MM.1S (cell line): ENCODE measurements around the gene CLMN.

ENCODE experiments used
- DNase-seq: peaks from one replicate; pipeline ENCODE4 v3.0.0-alpha.2; 2015
- H2AFZ ChIP-seq: fragments of 300-600 bp; sonication (generic); 2 replicates; pipeline ENCODE4 v1.6.0; 2016; ENCODE audit warnings: antibody characterized with exemption, low read length
- H3F3A ChIP-seq: fragments of 300-600 bp; sonication (generic); 2 replicates; pipeline ENCODE4 v1.6.1; 2016; ENCODE audit warnings: mild to moderate bottlenecking, antibody characterized with exemption, low read length, moderate library complexity, mixed read lengths; ENCODE audit not compliant: insufficient read depth
- H3K27ac ChIP-seq: fragments of 300-600 bp; sonication (generic); 2 replicates; pipeline ENCODE4 v1.5.1; 2016; ENCODE audit warnings: mild to moderate bottlenecking, low read length
- H3K27me3 ChIP-seq: fragments of 300-600 bp; sonication (generic); replicated peaks from 2 replicates; pipeline ENCODE4 v1.6.0; 2016; ENCODE audit warnings: low read length; ENCODE audit not compliant: insufficient read depth
- H3K36me3 ChIP-seq: fragments of 300-600 bp; sonication (generic); replicated peaks from 2 replicates; pipeline ENCODE4 v1.6.1; 2016; ENCODE audit warnings: mild to moderate bottlenecking, low read length, mixed read lengths; ENCODE audit not compliant: insufficient read depth
- H3K4me1 ChIP-seq: fragments of 300-600 bp; sonication (generic); 2 replicates; pipeline ENCODE4 v1.6.1; 2016; ENCODE audit warnings: low read length, mixed read lengths
- H3K4me2 ChIP-seq: fragments of 300-600 bp; sonication (generic); 2 replicates; pipeline ENCODE4 v1.6.0; 2016; ENCODE audit warnings: low read depth, low read length
- H3K4me3 ChIP-seq: fragments of 300-600 bp; sonication (generic); 2 replicates; pipeline ENCODE4 v1.5.1; 2016; ENCODE audit warnings: low read length, mixed read lengths
- H3K79me2 ChIP-seq: fragments of 300-600 bp; sonication (generic); 2 replicates; pipeline ENCODE4 v1.6.1; 2016; ENCODE audit warnings: mixed run types, low read length, mixed read lengths
- H3K9ac ChIP-seq: fragments of 300-600 bp; sonication (generic); 2 replicates; pipeline ENCODE4 v1.6.1; 2016; ENCODE audit warnings: low read length, mixed read lengths
- H3K9me2 ChIP-seq: fragments of 300-600 bp; sonication (generic); replicated peaks from 2 replicates; pipeline ENCODE4 v1.6.1; 2016; ENCODE audit warnings: mild to moderate bottlenecking, low read length, mixed read lengths; ENCODE audit not compliant: insufficient read depth
- H3K9me3 ChIP-seq: fragments of 300-600 bp; sonication (generic); replicated peaks from 2 replicates; pipeline ENCODE4 v1.6.1; 2016; ENCODE audit warnings: mild to moderate bottlenecking, low read length, mixed read lengths; ENCODE audit not compliant: insufficient read depth
- H4K20me1 ChIP-seq: fragments of 300-600 bp; sonication (generic); 2 replicates; pipeline ENCODE4 v1.6.1; 2016; ENCODE audit warnings: mild to moderate bottlenecking, low read length, moderate library complexity, mixed read lengths; ENCODE audit not compliant: insufficient read depth
- EZH2 ChIP-seq: fragments of 300-600 bp; sonication (generic); optimal IDR thresholded peaks from 2 replicates; pipeline ENCODE3; 2017; ENCODE audit warnings: low read depth, mild to moderate bottlenecking, antibody characterized with exemption, low read length, mixed read lengths
- EZH2phosphoT487 ChIP-seq: fragments of 300-600 bp; sonication (generic); IDR thresholded peaks from 2 replicates; pipeline ENCODE4 v1.6.1; 2018; ENCODE audit warnings: antibody characterized with exemption, low read length
- TF ChIP-seq, protein P1 (sequence below): fragments of 300-600 bp; sonication (generic); IDR thresholded peaks from 2 replicates; pipeline ENCODE4 v1.5.1; 2016; ENCODE audit warnings: antibody characterized with exemption, low read length, mixed read lengths

CLMN gene

DNA sequence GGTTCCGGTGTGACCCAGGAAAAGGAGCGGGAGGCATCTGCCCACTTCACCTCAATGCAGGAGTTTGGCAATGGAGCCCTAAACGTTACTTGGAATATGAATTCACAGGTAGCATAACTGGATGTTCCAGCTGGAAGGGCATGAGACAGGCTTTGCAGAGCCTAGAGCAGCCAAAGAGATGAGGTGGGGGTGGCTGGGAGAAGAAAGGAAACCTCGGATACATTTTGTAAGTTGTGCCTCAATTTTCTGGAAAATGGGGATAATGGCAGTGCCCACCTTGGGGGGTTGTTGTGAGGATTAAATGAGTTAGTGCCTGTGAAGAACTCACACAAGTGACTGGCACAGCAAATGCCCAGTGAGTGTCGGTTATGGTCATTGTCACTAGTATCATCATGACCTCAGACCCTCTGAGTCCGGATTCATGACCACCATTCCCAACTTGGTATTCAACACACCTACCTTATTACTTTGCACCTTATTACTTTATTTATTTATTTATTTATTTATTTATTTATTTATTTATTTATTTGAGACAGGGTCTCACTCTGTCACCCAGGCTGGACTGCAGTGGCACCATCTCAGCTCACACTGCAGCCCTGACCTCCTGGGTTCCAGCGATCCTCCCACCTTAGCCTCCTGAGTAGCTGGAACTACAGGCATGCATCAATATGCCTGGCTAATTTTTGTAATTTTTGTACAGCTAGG is 56.0 kb downstream of the CLMN start:
- H3K36me3 ChIP-seq, result no peaks in the 10 kb centered on the region
- H3K27me3 ChIP-seq, result no peaks in the 10 kb centered on the region
- no peak overlapping the region for H3K9ac ChIP-seq
- 0 out of 2 replicates have a peak, but pooled peaks cover 4% of the 10 kb centered on the region for H3K79me2 ChIP-seq
- TF ChIP-seq EZH2phosphoT487 (no peak), EZH2 (no peak)
- TF ChIP-seq, protein P1, sequence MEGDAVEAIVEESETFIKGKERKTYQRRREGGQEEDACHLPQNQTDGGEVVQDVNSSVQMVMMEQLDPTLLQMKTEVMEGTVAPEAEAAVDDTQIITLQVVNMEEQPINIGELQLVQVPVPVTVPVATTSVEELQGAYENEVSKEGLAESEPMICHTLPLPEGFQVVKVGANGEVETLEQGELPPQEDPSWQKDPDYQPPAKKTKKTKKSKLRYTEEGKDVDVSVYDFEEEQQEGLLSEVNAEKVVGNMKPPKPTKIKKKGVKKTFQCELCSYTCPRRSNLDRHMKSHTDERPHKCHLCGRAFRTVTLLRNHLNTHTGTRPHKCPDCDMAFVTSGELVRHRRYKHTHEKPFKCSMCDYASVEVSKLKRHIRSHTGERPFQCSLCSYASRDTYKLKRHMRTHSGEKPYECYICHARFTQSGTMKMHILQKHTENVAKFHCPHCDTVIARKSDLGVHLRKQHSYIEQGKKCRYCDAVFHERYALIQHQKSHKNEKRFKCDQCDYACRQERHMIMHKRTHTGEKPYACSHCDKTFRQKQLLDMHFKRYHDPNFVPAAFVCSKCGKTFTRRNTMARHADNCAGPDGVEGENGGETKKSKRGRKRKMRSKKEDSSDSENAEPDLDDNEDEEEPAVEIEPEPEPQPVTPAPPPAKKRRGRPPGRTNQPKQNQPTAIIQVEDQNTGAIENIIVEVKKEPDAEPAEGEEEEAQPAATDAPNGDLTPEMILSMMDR, result no peak
- no peak overlapping the region for H3K27ac ChIP-seq
- no peaks in the 10 kb centered on the region for H3K9me2 ChIP-seq
- peaks cover 12% of the 10 kb centered on the region; the same call in 1 of the 2 replicates for H3K4me1 ChIP-seq
- no peaks in the 10 kb centered on the region for H3K9me3 ChIP-seq
- peaks cover 4% of the 10 kb centered on the region; the same call in 1 of the 2 replicates for H3F3A ChIP-seq
- no peaks in the 10 kb centered on the region for H4K20me1 ChIP-seq
- H2AFZ ChIP-seq, result no peak overlapping the region
- no peak for DNase-seq
- H3K4me3 ChIP-seq, result no peak overlapping the region
- H3K4me2 ChIP-seq, result no peak overlapping the region

- no peaks in the 10 kb centered on the region for H4K20me1 ChIP-seq
- H3K4me1 ChIP-seq, result peaks cover 12% of the 10 kb centered on the region; the same call in 1 of the 2 replicates
- no peaks in the 10 kb centered on the region for H3K9me2 ChIP-seq
- DNase-seq, result no peak
- no peak overlapping the region for H2AFZ ChIP-seq
- no peaks in the 10 kb centered on the region for H3K9me3 ChIP-seq
- no peak overlapping the region for H3K27ac ChIP-seq
- no peak overlapping the region for H3K4me3 ChIP-seq
- H3F3A ChIP-seq, result peaks cover 4% of the 10 kb centered on the region; the same call in 1 of the 2 replicates
- H3K4me2 ChIP-seq, result no peak overlapping the region
- H3K9ac ChIP-seq, result no peak overlapping the region
- no peaks in the 10 kb centered on the region for H3K36me3 ChIP-seq
- H3K27me3 ChIP-seq, result no peaks in the 10 kb centered on the region
- 0 out of 2 replicates have a peak, but pooled peaks cover 4% of the 10 kb centered on the region for H3K79me2 ChIP-seq
- no peak for TF ChIP-seq EZH2phosphoT487
- TF ChIP-seq, protein P1, result no peak
- TF ChIP-seq EZH2, result no peak
These were observed 57.2 kb downstream of the CLMN start for GRCh38 chr14:95262511-95262891.

DNA sequence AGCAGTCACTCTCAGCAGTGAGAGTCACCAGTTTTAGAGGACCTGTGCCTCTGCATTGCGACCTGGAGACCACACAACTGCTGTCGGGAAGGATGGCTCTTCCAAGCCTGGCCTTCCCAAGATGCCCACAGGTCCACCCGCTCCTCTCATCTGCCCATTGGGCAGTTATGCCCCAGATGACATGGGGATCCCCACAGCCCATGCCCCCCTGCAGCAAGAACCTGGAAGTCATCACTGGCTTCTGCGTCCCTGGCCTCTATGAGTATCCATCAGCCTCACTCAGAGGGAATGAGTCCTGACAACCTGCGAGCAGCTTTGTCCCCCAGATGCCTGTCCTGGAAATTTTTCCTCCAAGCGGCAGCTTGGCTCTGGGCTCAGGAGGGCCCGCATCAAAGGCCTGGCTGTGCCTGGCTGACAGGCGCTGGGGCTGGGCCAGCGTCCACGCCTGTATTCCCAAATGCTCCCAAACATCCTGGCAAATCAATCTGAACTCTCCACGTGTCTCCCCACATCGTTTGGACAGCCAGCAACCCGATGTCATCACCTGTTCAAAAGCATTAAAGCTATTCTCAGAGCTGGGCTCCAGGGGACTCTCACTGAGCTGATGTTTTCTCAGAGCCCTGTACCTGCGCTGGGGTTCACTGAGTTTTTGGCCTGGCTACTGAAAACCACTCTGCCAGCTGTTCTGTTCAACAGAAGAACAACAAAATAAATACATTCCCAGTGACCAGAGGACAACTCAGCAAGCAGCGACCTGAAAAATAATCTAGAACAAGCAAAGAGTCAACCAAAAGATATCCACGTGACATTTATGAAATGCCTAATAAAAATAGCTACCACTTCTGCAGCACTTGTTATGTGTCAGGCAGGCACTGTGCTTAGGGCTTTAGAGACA is 57.8 kb downstream of the CLMN start:
- H3K9me2 ChIP-seq, result no peaks in the 10 kb centered on the region
- peaks cover 12% of the 10 kb centered on the region; the same call in 1 of the 2 replicates for H3K4me1 ChIP-seq
- H3K27me3 ChIP-seq, result no peaks in the 10 kb centered on the region
- H3K4me3 ChIP-seq, result no peak overlapping the region
- peaks cover 4% of the 10 kb centered on the region; the same call in 1 of the 2 replicates for H3F3A ChIP-seq
- no peaks in the 10 kb centered on the region for H4K20me1 ChIP-seq
- H3K9ac ChIP-seq, result no peak overlapping the region
- H3K9me3 ChIP-seq, result no peaks in the 10 kb centered on the region
- TF ChIP-seq EZH2 (no peak), EZH2phosphoT487 (no peak)
- no peaks in the 10 kb centered on the region for H3K36me3 ChIP-seq
- DNase-seq, result no peak
- H3K27ac ChIP-seq, result no peak overlapping the region
- H2AFZ ChIP-seq, result no peak overlapping the region
- H3K4me2 ChIP-seq, result no peak overlapping the region
- peaks cover 4% of the 10 kb centered on the region; the same call in 1 of the 2 replicates for H3K79me2 ChIP-seq
